Liver (tissue), 9 donors: ENCODE measurements around the gene TRDN. TPM values are rescaled to one million over a fixed set of nuclear protein-coding genes. Genes with fewer than 3 reads are reported as not detected.

ENCODE experiments used
- DNase-seq: peaks from one replicate; pipeline ENCODE4 v3.0.0-alpha.2; 2017; ENCODE audit warnings: low spot score
- H3K27ac ChIP-seq, 2 donors: one replicate each; pipeline ENCODE4 v1.7.0; 2013; ENCODE audit warnings: inconsistent platforms in 2 of 2, low read length in 2 of 2, control low read depth in 1 of 2, low read depth in 1 of 2, mild to moderate bottlenecking in 1 of 2
- H3K27me3 ChIP-seq, 4 donors: one replicate each; pipeline versions ENCODE4 v1.6.1 to v1.7.0; 2013; ENCODE audit warnings: low read length in 3 of 4, inconsistent platforms in 1 of 4, mild to moderate bottlenecking in 1 of 4, moderate library complexity in 1 of 4; ENCODE audit not compliant: control insufficient read depth in 4 of 4, insufficient read depth in 4 of 4
- H3K36me3 ChIP-seq, 4 donors: one replicate each; pipeline versions ENCODE4 v1.6.1 to v1.7.0; 2013; ENCODE audit warnings: low read length in 3 of 4, mild to moderate bottlenecking in 3 of 4, low read depth in 1 of 4, moderate library complexity in 1 of 4; ENCODE audit not compliant: control insufficient read depth in 4 of 4, insufficient read depth in 3 of 4
- H3K4me1 ChIP-seq, 4 donors: one replicate each; pipeline versions ENCODE4 v1.6.1 to v1.7.0; 2013; ENCODE audit warnings: low read length in 3 of 4, mild to moderate bottlenecking in 3 of 4, moderate library complexity in 1 of 4; ENCODE audit not compliant: control insufficient read depth in 4 of 4, insufficient read depth in 4 of 4
- H3K4me3 ChIP-seq, 3 donors: one replicate each; pipeline versions ENCODE4 v1.6.1 to v1.7.0; 2013; ENCODE audit warnings: low read length in 3 of 3, control low read depth in 1 of 3, low read depth in 1 of 3, mild to moderate bottlenecking in 1 of 3
- H3K9ac ChIP-seq, 2 donors: one replicate each; pipeline ENCODE4 v1.7.0; 2013; ENCODE audit warnings: low read length in 2 of 2, mild to moderate bottlenecking in 2 of 2, moderate library complexity in 2 of 2, control low read depth in 1 of 2, low read depth in 1 of 2
- H3K9me3 ChIP-seq, 4 donors: one replicate each; pipeline versions ENCODE4 v1.6.1 to v1.7.0; 2013; ENCODE audit warnings: low read length in 3 of 4; ENCODE audit not compliant: control insufficient read depth in 4 of 4
- ATF3 ChIP-seq: IDR thresholded peaks from 2 replicates; pipeline ENCODE4 v1.6.1; 2016; ENCODE audit warnings: antibody characterized with exemption
- CTCF ChIP-seq: fragments of 150-350 bp; IDR thresholded peaks from 2 replicates; pipeline ENCODE4 v1.5.1; 2017; ENCODE audit warnings: improper control_type of control experiment, low read depth, low read length; ENCODE audit not compliant: missing input control
- FOXA1 ChIP-seq: IDR thresholded peaks from 2 replicates; pipeline ENCODE4 v1.6.1; 2016; ENCODE audit warnings: antibody characterized with exemption
- FOXA2 ChIP-seq: IDR thresholded peaks from 2 replicates; pipeline ENCODE4 v1.6.1; 2016; ENCODE audit warnings: antibody characterized with exemption
- GABPA ChIP-seq, 2 donors: IDR thresholded peaks in 1 of 2; conservative IDR thresholded peaks in 1 of 2; 2 replicates each; pipeline ENCODE4 v1.6.1; 2016; ENCODE audit warnings: antibody characterized with exemption in 2 of 2, mild to moderate bottlenecking in 1 of 2, moderate library complexity in 1 of 2
- HNF4A ChIP-seq, 2 donors: conservative IDR thresholded peaks; 2 replicates each; pipeline ENCODE4 v1.6.1; 2016; ENCODE audit warnings: antibody characterized with exemption in 2 of 2, mild to moderate bottlenecking in 2 of 2
- HNF4G ChIP-seq: IDR thresholded peaks from 2 replicates; pipeline ENCODE4 v1.6.1; 2016; ENCODE audit warnings: antibody characterized with exemption
- JUND ChIP-seq, 2 donors: IDR thresholded peaks; 2 replicates each; pipeline ENCODE4 v1.6.1; 2016; ENCODE audit warnings: antibody characterized with exemption in 2 of 2
- MAX ChIP-seq: IDR thresholded peaks from 2 replicates; pipeline ENCODE4 v1.6.1; 2016; ENCODE audit warnings: antibody characterized with exemption
- NR2F2 ChIP-seq: IDR thresholded peaks from 2 replicates; pipeline ENCODE4 v1.6.1; 2016; ENCODE audit warnings: antibody characterized with exemption
- RAD21 ChIP-seq, 2 donors: IDR thresholded peaks; 2 replicates each; pipeline ENCODE4 v1.6.1; 2016; ENCODE audit warnings: antibody characterized with exemption in 2 of 2, mild to moderate bottlenecking in 2 of 2
- REST ChIP-seq: IDR thresholded peaks from 2 replicates; pipeline ENCODE4 v1.6.1; 2016; ENCODE audit warnings: antibody characterized with exemption, mild to moderate bottlenecking
- RXRA ChIP-seq, 2 donors: IDR thresholded peaks; 2 replicates each; pipeline ENCODE4 v1.6.1; 2017 to 2018; ENCODE audit warnings: antibody characterized with exemption in 2 of 2, mild to moderate bottlenecking in 1 of 2
- SP1 ChIP-seq: IDR thresholded peaks from 2 replicates; pipeline ENCODE4 v1.6.1; 2018; ENCODE audit warnings: antibody characterized with exemption, mild to moderate bottlenecking
- TAF1 ChIP-seq: conservative IDR thresholded peaks from 2 replicates; pipeline ENCODE4 v1.6.1; 2016; ENCODE audit warnings: antibody characterized with exemption, mild to moderate bottlenecking
- YY1 ChIP-seq: IDR thresholded peaks from 2 replicates; pipeline ENCODE4 v1.6.1; 2016; ENCODE audit warnings: antibody characterized with exemption, mild to moderate bottlenecking
- ZBTB33 ChIP-seq: IDR thresholded peaks from 2 replicates; pipeline ENCODE4 v1.6.1; 2016; ENCODE audit warnings: antibody characterized with exemption
- WGBS: extraction: QIAGEN DNeasy Blood & Tissue Kit; methylation state at CpG from one replicate; pipeline ENCODE4 v1.1.7; 2013; 5-methylcytosine and 5-hydroxymethylcytosine counted together
- polyA plus RNA-seq, 2 donors: library from polyadenylated mRNA; stranded (reverse) in 1 of 2; unstranded in 1 of 2; fragments of 200-250 nt in 1 of 2; fragments of >200 nt in 1 of 2; fragmentation: Nextera tagmentation in 1 of 2; extraction: Ambion mirVana in 1 of 2; gene quantifications; one replicate each; pipeline versions ENCODE4 v1.2.1 to v1.2.3, GENCODE V29; 2013 to 2015
- total RNA-seq, 2 donors: library from RNA; depleted of rRNA; stranded (reverse); fragments of >200 nt; gene quantifications; one replicate each; pipeline ENCODE4 v1.2.3, GENCODE V29; 2014
- donor health status: healthy.
- donor health status: healthy.
- donor health status: healthy.
- donor health status: healthy.
- donor health status: healthy.

The TRDN gene
- total and polyA plus RNA-seq, 4 donors, result 0.08 to 0.79 TPM; not detected in 2

- 97% methylated on average over 1 of the region's 1 CpG for WGBS
Measured at GRCh38 chr6:123168466-123168865, 468.3 kb downstream of the TRDN start.

More at GRCh38 chr6:123168466-123168865, 468.3 kb downstream of the TRDN start:
- H3K27me3 ChIP-seq, result no peaks in the 10 kb centered on the region
- no peaks in the 10 kb centered on the region for H3K9me3 ChIP-seq
- H3K4me3 ChIP-seq, result no peak overlapping the region
- H3K36me3 ChIP-seq, result no peaks in the 10 kb centered on the region
- H3K9ac ChIP-seq, result no peak overlapping the region
- peaks cover 0 to 7% (median 1%) of the 10 kb centered on the region in 4 donors for H3K4me1 ChIP-seq
- no peak for TF ChIP-seq HNF4A (conservative IDR thresholded peaks at IDR 0.05)
- no peak for TF ChIP-seq NR2F2
- TF ChIP-seq JUND (IDR thresholded peaks at IDR 0.05), result no peak
- TF ChIP-seq MAX, result no peak
- no peak for TF ChIP-seq RAD21 (IDR thresholded peaks at IDR 0.05)
- TF ChIP-seq REST, result no peak
- no peak for TF ChIP-seq FOXA1
- no peak for TF ChIP-seq FOXA2
- TF ChIP-seq CTCF, result no peak
- no peak for TF ChIP-seq YY1
- no peak for TF ChIP-seq GABPA (IDR thresholded peaks at IDR 0.05 in 1 of 2, conservative IDR thresholded peaks at IDR 0.05 in 1 of 2)
- TF ChIP-seq ZBTB33, result no peak
- TF ChIP-seq ATF3, result no peak
- no peak for TF ChIP-seq RXRA (IDR thresholded peaks at IDR 0.05)
- TF ChIP-seq SP1, result no peak
- no peak for TF ChIP-seq HNF4G
- no peak for TF ChIP-seq TAF1
- no peak for DNase-seq
- H3K27ac ChIP-seq, result no peak overlapping the region

Other genes with a start within 250 kb of the TRDN start
- under 1 TPM in 1 of 2 donors, not detected in 1; 0.14 TPM for gene NKAIN2, start 166.9 kb upstream of the TRDN start, total RNA-seq
- under 1 TPM in 1 of 2 donors, not detected in 1; 0.05 TPM for gene NKAIN2, start 166.9 kb upstream of the TRDN start, polyA plus RNA-seq